Tibial nerve (tissue), 3 donors: Measurements from ENCODE around the gene STRN3.

Experiments
- CTCF ChIP-seq, 5 experiments: fragments of 200-600 bp in 3 of 5; fragments of 450-650 bp in 2 of 5; sonication (generic) in 3 of 5; IDR thresholded peaks; one replicate each; pipeline ENCODE4 v1.5.1; 2016 to 2019; ENCODE audit warnings: antibody characterized with exemption in 5 of 5, mild to moderate bottlenecking in 3 of 5, moderate library complexity in 2 of 5
- POLR2A ChIP-seq, 2 donors: fragments of 450-650 bp; IDR thresholded peaks; one replicate each; pipeline ENCODE4 v1.6.1; 2017; ENCODE audit warnings: antibody characterized with exemption in 2 of 2, mild to moderate bottlenecking in 2 of 2, moderate library complexity in 2 of 2

- TF ChIP-seq CTCF (IDR thresholded peaks at IDR 0.05) (no peak), POLR2A (IDR thresholded peaks at IDR 0.05) (no peak)
Observed at GRCh38 chr14:30977752-30978151, 48.4 kb downstream of the STRN3 start.
